ENCODE data around the gene SLC9A9.

GRCh38 chr3:143552851-143553250 lies 295.4 kb downstream of the SLC9A9 start:
- no peak for TF ChIP-seq CTCF (IDR thresholded peaks at IDR 0.05; ENCODE audit: low read depth, low read length, missing input control)
- TF ChIP-seq TAF1 (conservative IDR thresholded peaks at IDR 0.05) = no peak
- no peak for TF ChIP-seq REST (IDR thresholded peaks at IDR 0.05)
- TF ChIP-seq JUND (IDR thresholded peaks at IDR 0.05) = no peak
- TF ChIP-seq RAD21 (IDR thresholded peaks at IDR 0.05) = no peak
- no peak for TF ChIP-seq MAX (IDR thresholded peaks at IDR 0.05)
